GM12878 (cell line): ENCODE results near the gene URB1. TPM values are rescaled to one million over a fixed set of nuclear protein-coding genes. Genes with fewer than 3 reads are reported as not detected.

Experiments
- ATAC-seq: fragments of 200-7000 bp; cut with Tn5 transposase; 3 replicates; pipeline ENCODE4 v1.9.1; 2020; ENCODE audit warnings: mild to moderate bottlenecking, moderate library complexity
- BruUV-seq: library from RNA; stranded (reverse); fragments of 400-500 nt; replicated peaks from 2 replicates; lab custom pipeline; 2021; lab: Mats Ljungman, UMichigan
- CTCF ChIA-PET: fragments of 300-600 bp; sonication (Branson Sonifier 250); formaldehyde crosslinking; extraction: SDS; loops from one replicate; lab custom pipeline; 2021; ENCODE audit warnings: inconsistent platforms; lab: Yijun Ruan, JAX
- POLR2A ChIA-PET: fragments of 350-600 bp; formaldehyde crosslinking; extraction: SDS; loops from one replicate; lab custom pipeline; 2021; ENCODE audit warnings: inconsistent platforms; lab: Charles Lee
- RAD21 ChIA-PET: fragments of 300-600 bp; sonication (Branson Sonifier 250); formaldehyde crosslinking; loops from one replicate; lab custom pipeline; 2023; ENCODE audit warnings: antibody characterized with exemption; ENCODE audit not compliant: unreplicated experiment; lab: Charles Lee
- SMC1A ChIA-PET: fragments of 300-600 bp; sonication (Branson Sonifier 250); formaldehyde crosslinking; loops from one replicate; lab custom pipeline; 2023; ENCODE audit not compliant: unreplicated experiment, uncharacterized antibody; lab: Charles Lee
- DNase-seq: peaks from one replicate; pipeline ENCODE4 v3.0.0-alpha.2; 2011; ENCODE audit warnings: low read depth, low spot score
- FAIRE-seq: peaks from 3 replicates; lab custom pipeline; 2011; peaks lifted over from hg19 to GRCh38; lab: Jason Lieb, UNC
- H2AFZ ChIP-seq: 2 replicates; pipeline ENCODE4 v1.6.0; 2011; ENCODE audit warnings: low read depth, low read length, control low read depth; ENCODE audit not compliant: control insufficient read depth
- H3K27ac ChIP-seq: 2 replicates; pipeline ENCODE4 v1.5.1; 2011; ENCODE audit warnings: control low read depth; ENCODE audit not compliant: control insufficient read depth, insufficient read depth
- H3K27me3 ChIP-seq, 2 experiments: replicated peaks in 1 of 2; 2 replicates each; pipeline versions ENCODE4 v1.6.0 to v1.6.1; 2011; ENCODE audit warnings: low read length in 1 of 2; ENCODE audit not compliant: control insufficient read depth in 2 of 2, insufficient read depth in 2 of 2
- H3K36me3 ChIP-seq, 2 experiments: 2 replicates each; pipeline ENCODE4 v1.5.1; 2011; ENCODE audit warnings: low read length in 1 of 2; ENCODE audit not compliant: control insufficient read depth in 2 of 2, insufficient read depth in 2 of 2
- H3K4me1 ChIP-seq: 2 replicates; pipeline ENCODE4 v1.6.1; 2011; ENCODE audit warnings: mild to moderate bottlenecking, low read length, moderate library complexity, mixed read lengths; ENCODE audit not compliant: control insufficient read depth, insufficient read depth
- H3K4me2 ChIP-seq: 2 replicates; pipeline ENCODE4 v1.6.0; 2011; ENCODE audit warnings: control low read depth; ENCODE audit not compliant: control insufficient read depth, insufficient read depth
- H3K4me3 ChIP-seq: fragments of 200-600 bp; sonication (generic); 2 replicates; pipeline ENCODE4 v1.5.1; 2016
- H3K79me2 ChIP-seq: 2 replicates; pipeline ENCODE4 v1.6.0; 2011; ENCODE audit warnings: low read length; ENCODE audit not compliant: control insufficient read depth, insufficient read depth
- H3K9ac ChIP-seq: 2 replicates; pipeline ENCODE4 v1.8.0; 2011; ENCODE audit warnings: low read length, control low read depth, mixed read lengths; ENCODE audit not compliant: control insufficient read depth, insufficient read depth
- H3K9me3 ChIP-seq: replicated peaks from 3 replicates; pipeline ENCODE4 v1.5.1; 2011; ENCODE audit warnings: mild to moderate bottlenecking, low read length; ENCODE audit not compliant: control insufficient read depth, insufficient read depth
- H4K20me1 ChIP-seq: 2 replicates; pipeline ENCODE4 v1.6.0; 2011; ENCODE audit not compliant: control insufficient read depth, insufficient read depth
- BACH1 ChIP-seq: fragments of 450-650 bp; IDR thresholded peaks from 2 replicates; pipeline ENCODE4 v1.6.1; 2017; ENCODE audit warnings: mild to moderate bottlenecking, borderline replicate concordance
- CREM ChIP-seq: IDR thresholded peaks from 2 replicates; pipeline ENCODE4 v1.6.1; 2014; ENCODE audit warnings: antibody characterized with exemption, low read depth
- E2F4 ChIP-seq: IDR thresholded peaks from 2 replicates; pipeline ENCODE4 v1.6.1; 2012; ENCODE audit warnings: low read depth, low read length, improper control_type of control experiment
- NFIC ChIP-seq: IDR thresholded peaks from 2 replicates; pipeline ENCODE4 v1.6.1; 2012; ENCODE audit warnings: low read depth, mild to moderate bottlenecking, inconsistent platforms, low read length, moderate library complexity
- RAD21 ChIP-seq: IDR thresholded peaks from 2 replicates; pipeline ENCODE4 v1.6.1; 2011; ENCODE audit warnings: mild to moderate bottlenecking, low read depth, low read length, moderate library complexity; ENCODE audit not compliant: insufficient read depth
- SMAD5 ChIP-seq: IDR thresholded peaks from 2 replicates; pipeline ENCODE4 v1.6.1; 2016; ENCODE audit warnings: antibody characterized with exemption, low read depth
- SREBF1 ChIP-seq: IDR thresholded peaks from 2 replicates; pipeline ENCODE4 v1.6.1; 2012; ENCODE audit warnings: mild to moderate bottlenecking, low read length
- SREBF2 ChIP-seq: IDR thresholded peaks from 2 replicates; pipeline ENCODE4 v1.6.1; 2012; ENCODE audit warnings: mild to moderate bottlenecking, low read length
- WGBS: methylation state at CpG from one replicate; pipeline ENCODE4 v1.1.6; 2016; ENCODE audit warnings: low lambda C conversion rate; ENCODE audit not compliant: insufficient replicate concordance, insufficient coverage; ENCODE audit errors: missing lambda C conversion rate; 5-methylcytosine and 5-hydroxymethylcytosine counted together
- in situ Hi-C: fragments of 300-500 bp; cut with MboI; formaldehyde crosslinking; loops from 9 replicates; pipeline ENCODE4 v1.14.3; 2018; ENCODE audit warnings: mixed read lengths
- intact Hi-C: fragments of 100-400 bp; cut with micrococcal nuclease; formaldehyde crosslinking; loops from one replicate; pipeline ENCODE4 v1.14.2; 2022; ENCODE audit not compliant: unreplicated experiment
- polyA plus RNA-seq, 11 experiments: library from polyadenylated mRNA; depleted of rRNA in 4 of 11; unstranded in 6 of 11; stranded (reverse) in 5 of 11; fragments of >200 nt; fragmentation: Nextera tagmentation in 4 of 11; fragmentation: Illumina TruSeq in 1 of 11; extraction: Ambion mirVana in 4 of 11; extraction: Trizol in 1 of 11; gene quantifications; 1 replicate in 1 of 11; 2 replicates in 10 of 11; pipeline versions ENCODE4 v1.2.1 to v1.2.3, GENCODE V29; 2011 to 2016; ENCODE audit warnings: inconsistent platforms in 2 of 11, missing spikeins in 2 of 11, low read depth in 1 of 11
- total RNA-seq, 4 experiments: library from RNA; depleted of rRNA in 3 of 4; stranded (reverse); fragments of >200 nt in 3 of 4; fragmentation: Illumina TruSeq in 1 of 4; extraction: Trizol in 1 of 4; gene quantifications; 2 replicates each; pipeline versions ENCODE4 v1.2.1 to v1.2.3, GENCODE V29; 2013 to 2021
- TF ChIP-seq, protein P1 (sequence below): fragments of 450-650 bp; IDR thresholded peaks from 2 replicates; pipeline ENCODE4 v1.6.1; 2016; ENCODE audit warnings: mild to moderate bottlenecking, moderate library complexity, borderline replicate concordance

URB1 gene
- total and polyA plus RNA-seq, 10 of the 15 experiments (the other 5 are each of a cell fraction or from before 2014, with no cell fraction given): 0.56 to 23.2 (median 8.9) TPM

- POLR2A ChIA-PET: interaction anchor here (0.6 kb wide), 1 partner anchor 17 kb away, joined by 3 read pairs; no protein-coding TSS in a partner anchor
- Histone ChIP-seq H3K79me2 (no peaks in the 10 kb centered on the region), H3K4me1 (peaks cover 7% of the 10 kb centered on the region), H3K36me3 (peaks cover 41 to 61% of the 10 kb centered on the region in 2 experiments), H2AFZ (no peak overlapping the region), H3K27me3 (no peaks in the 10 kb centered on the region), H3K27ac (no peak overlapping the region), H3K9ac (no peak overlapping the region), H3K4me2 (no peak overlapping the region), H4K20me1 (no peaks in the 10 kb centered on the region), H3K9me3 (peaks cover 11% of the 10 kb centered on the region; the same call in 2 of the 3 replicates), H3K4me3 (no peak overlapping the region)
- RAD21 ChIA-PET: no interaction called here
- WGBS: 97% methylated on average over 12 of the region's 12 CpGs
- ATAC-seq (no peak), FAIRE-seq (no peak), DNase-seq (no peak)
- in situ Hi-C loops: no loop called here
- TF ChIP-seq RAD21 (no peak), SREBF2 (no peak), SREBF1 (no peak), CREM (no peak), SMAD5 (no peak), BACH1 (no peak), NFIC (no peak), E2F4 (no peak)
- TF ChIP-seq, protein P1, sequence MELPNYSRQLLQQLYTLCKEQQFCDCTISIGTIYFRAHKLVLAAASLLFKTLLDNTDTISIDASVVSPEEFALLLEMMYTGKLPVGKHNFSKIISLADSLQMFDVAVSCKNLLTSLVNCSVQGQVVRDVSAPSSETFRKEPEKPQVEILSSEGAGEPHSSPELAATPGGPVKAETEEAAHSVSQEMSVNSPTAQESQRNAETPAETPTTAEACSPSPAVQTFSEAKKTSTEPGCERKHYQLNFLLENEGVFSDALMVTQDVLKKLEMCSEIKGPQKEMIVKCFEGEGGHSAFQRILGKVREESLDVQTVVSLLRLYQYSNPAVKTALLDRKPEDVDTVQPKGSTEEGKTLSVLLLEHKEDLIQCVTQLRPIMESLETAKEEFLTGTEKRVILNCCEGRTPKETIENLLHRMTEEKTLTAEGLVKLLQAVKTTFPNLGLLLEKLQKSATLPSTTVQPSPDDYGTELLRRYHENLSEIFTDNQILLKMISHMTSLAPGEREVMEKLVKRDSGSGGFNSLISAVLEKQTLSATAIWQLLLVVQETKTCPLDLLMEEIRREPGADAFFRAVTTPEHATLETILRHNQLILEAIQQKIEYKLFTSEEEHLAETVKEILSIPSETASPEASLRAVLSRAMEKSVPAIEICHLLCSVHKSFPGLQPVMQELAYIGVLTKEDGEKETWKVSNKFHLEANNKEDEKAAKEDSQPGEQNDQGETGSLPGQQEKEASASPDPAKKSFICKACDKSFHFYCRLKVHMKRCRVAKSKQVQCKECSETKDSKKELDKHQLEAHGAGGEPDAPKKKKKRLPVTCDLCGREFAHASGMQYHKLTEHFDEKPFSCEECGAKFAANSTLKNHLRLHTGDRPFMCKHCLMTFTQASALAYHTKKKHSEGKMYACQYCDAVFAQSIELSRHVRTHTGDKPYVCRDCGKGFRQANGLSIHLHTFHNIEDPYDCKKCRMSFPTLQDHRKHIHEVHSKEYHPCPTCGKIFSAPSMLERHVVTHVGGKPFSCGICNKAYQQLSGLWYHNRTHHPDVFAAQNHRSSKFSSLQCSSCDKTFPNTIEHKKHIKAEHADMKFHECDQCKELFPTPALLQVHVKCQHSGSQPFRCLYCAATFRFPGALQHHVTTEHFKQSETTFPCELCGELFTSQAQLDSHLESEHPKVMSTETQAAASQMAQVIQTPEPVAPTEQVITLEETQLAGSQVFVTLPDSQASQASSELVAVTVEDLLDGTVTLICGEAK: no peak
- intact Hi-C loops: no loop called here
- CTCF ChIA-PET: no interaction called here
- SMC1A ChIA-PET: no interaction called here
- BruUV-seq: no TSS peak
These were observed 45.5 kb downstream of the URB1 start for GRCh38 chr21:32347351-32347750.
